LNCAP (cell line): ENCODE results near the gene SALL3.

Source experiments
- CTCF ChIP-seq: fragments of 450-650 bp; IDR thresholded peaks from 2 replicates; pipeline ENCODE4 v1.5.1; 2017; ENCODE audit warnings: mild to moderate bottlenecking

SALL3 gene

GRCh38 chr18:78994531-78994930 lies 14.9 kb downstream of the SALL3 start:
- TF ChIP-seq CTCF: no peak

GRCh38 chr18:78994977-78995582 lies 15.5 kb downstream of the SALL3 start:
- no peak for TF ChIP-seq CTCF

GRCh38 chr18:78995740-78996395 lies 16.2 kb downstream of the SALL3 start:
- no peak for TF ChIP-seq CTCF

GRCh38 chr18:78996741-78997490 lies 17.3 kb downstream of the SALL3 start:
- no peak for TF ChIP-seq CTCF

- TF ChIP-seq CTCF: no peak
Observed at GRCh38 chr18:78998371-78999071, 18.9 kb downstream of the SALL3 start.

- TF ChIP-seq CTCF: no peak
Observed at GRCh38 chr18:78999939-79000338, 20.3 kb downstream of the SALL3 start.

- no peak for TF ChIP-seq CTCF
Observed at GRCh38 chr18:79000997-79001396, 21.4 kb downstream of the SALL3 start.
